Erythroblast (primary cell): ENCODE measurements around the gene MOG.
"Not testable (repeated sequence)": the region's sequence is repeated elsewhere in the genome, so short reads cannot be mapped to it uniquely, and the experiment has no call there.

Experiments
- DNase-seq, 2 experiments: peaks; one replicate each; lab custom pipeline; 2025; lab: John Stamatoyannopoulos, UW
- GATA1 ChIP-seq: IDR thresholded peaks from 2 replicates; pipeline ENCODE4 v1.6.1; 2011; ENCODE audit warnings: low read depth, mild to moderate bottlenecking, control low read depth, low read length, moderate library complexity
- POLR2A ChIP-seq: IDR thresholded peaks from 2 replicates; pipeline ENCODE4 v1.6.1; 2011; ENCODE audit warnings: mild to moderate bottlenecking, low read length

Gene MOG

DNA sequence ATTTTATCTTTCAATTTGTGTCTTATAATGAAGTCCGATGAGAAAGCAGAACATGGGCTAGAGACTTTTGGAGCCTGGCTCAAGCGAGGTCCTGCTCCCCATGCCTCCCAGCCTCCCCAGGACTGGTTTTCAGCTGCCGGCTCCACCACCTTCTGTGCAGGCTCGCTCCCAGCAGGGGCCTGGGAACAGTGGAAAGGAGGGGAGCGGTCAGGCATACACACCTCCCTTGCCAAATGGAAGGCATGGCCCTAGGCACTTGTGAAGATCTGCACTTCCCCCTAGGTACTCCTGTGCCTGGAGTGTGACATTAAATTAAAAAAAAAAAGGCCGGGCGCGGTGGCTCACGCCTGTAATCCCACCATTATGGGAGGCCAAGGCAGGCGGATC lies 4.7 kb upstream of the MOG start:
- TF ChIP-seq POLR2A (no peak), GATA1 (no peak)
- DNase-seq: no peak

DNA sequence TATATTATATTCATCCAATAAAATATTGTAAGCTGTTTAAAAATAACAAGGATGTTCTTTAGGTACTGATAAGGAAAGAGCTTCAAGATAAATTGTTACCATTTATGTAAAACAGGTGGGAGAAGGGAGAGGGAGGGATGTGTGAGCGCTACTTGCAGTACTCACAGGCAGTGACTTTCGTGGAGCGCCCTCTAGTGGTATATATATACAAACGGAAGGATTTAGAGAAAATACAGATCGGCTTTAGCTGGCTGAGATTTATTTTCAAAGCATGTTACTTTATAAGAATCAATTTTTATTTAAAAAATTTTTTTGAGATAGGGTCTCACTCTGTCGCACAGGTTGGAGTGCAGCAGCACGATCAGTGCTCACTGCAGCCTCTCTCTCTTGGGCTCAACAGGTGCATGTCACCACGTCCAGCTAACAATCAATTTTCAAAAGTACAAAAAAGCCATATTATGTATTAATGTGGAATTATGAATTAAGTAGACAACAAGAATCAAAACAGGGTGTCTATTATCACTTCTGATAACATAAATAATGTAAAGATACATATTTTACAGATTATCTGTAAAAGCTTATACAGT lies 3.3 kb upstream of the MOG start:
- DNase-seq: peak; percentile 75 to 86
- no peak for TF ChIP-seq GATA1
- TF ChIP-seq POLR2A: no peak

- no peak for DNase-seq
- TF ChIP-seq GATA1: no peak
- no peak for TF ChIP-seq POLR2A
Measured at GRCh38 chr6:29655658-29656057, 1.2 kb upstream of the MOG start.

DNA sequence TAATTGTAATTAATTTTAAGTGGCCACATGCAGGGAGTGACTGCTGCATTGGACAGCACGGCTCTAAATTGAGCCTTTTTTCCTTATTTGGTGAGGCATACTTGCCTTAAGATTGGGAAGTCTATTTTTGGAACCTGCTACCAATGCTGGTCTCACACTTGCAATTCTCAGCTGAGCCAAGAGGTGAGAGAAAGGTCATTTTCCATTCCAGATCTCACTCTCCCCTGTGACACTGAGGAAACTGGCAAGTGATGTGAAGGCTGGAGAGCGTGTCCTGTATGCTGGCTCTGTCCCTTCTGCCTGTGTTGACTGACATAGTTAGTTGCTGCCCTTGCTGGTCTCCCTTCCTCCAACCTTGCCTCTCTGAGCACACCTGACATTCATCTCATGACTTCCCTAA lies 735 bp upstream of the MOG start:
- DNase-seq: no peak

DNA sequence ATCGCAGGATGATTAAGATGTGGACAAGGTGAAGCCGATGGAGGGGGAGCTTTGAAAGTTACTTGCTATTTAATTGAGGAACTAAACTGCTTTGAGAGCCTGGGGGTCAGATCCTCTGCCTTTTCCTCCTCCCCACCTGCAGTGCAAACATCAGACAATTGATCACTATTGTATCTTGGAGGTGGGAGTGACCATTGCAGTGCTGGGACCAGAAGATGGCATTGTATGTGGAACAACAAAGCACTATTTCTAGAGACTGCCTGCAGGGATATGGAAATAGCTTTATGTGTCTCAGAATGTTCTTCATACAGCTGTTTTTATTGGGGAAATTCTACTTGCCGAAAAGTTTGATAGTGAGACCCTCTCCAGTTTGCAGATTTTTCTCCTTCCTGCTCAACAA lies 4.2 kb downstream of the MOG start:
- no peak for DNase-seq
- TF ChIP-seq POLR2A (no peak), GATA1 (no peak)

More for the DNA sequence above, 735 bp upstream of the MOG start:
- TF ChIP-seq GATA1: no peak
- TF ChIP-seq POLR2A: no peak

DNA sequence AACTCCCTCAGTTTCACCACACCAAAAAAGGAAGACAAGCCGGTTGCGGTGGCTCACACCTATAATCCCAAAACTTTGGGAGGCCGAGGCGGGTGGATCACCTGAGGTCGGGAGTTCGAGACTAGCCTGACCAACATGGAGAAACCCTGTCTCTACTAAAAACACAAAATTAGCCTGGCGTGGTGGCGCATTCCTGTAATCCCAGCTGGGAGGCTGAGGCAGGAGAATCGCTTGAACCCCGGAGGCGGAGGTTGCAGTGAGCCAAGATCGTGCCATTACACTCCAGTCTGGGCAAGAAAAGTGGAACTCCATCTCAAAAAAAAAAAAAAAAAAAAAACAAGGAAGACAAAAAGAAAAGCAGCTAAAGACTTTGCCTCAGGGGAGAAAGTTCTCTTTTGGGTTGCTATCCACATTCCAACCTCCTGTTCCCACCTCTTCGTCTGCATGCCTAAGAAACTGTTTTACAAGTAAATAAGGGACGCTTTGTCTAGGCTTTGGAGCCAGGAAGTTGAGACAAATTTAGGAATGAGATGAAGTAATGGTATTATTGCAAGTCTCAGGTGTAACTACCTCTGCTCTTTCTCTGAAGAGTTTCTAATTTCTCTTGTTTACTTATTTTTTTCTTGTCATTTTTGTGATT lies 4.7 kb downstream of the MOG start:
- not testable (repeated sequence) for DNase-seq

DNA sequence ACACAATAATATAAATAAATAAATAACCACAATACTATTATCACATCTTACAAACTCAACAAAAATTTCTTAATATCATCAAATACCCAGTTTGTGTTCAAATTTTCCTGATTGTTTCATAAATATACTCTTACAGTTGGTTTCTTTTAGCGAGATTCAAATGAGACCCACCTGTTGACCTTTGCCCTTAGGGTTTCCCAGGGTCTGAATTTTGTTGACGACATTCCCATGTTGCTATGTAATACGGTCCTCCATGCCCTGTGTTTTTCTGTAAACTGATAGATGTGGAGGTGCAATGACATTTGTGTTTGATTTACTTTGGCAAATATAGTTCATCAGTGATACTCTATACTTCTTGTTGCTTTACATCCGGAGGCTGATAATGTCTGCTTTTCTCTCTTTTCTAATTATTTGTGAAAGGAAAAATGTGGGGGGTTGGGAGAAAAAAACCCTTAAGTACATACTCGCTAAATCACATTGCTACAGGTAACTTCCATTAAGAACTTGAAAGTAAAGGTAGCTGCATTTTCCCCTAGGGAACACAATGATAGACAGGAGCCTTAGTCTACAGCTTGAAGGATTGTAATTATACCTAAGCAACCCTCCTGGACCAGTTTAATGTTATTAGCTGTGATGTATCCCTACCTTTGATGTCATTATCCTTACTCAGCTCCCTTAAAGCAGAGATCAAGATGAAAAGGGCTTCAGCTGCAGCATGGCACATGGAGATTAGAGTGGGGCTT lies 6.6 kb downstream of the MOG start:
- DNase-seq: no peak
- TF ChIP-seq GATA1 (no peak), POLR2A (no peak)

DNA sequence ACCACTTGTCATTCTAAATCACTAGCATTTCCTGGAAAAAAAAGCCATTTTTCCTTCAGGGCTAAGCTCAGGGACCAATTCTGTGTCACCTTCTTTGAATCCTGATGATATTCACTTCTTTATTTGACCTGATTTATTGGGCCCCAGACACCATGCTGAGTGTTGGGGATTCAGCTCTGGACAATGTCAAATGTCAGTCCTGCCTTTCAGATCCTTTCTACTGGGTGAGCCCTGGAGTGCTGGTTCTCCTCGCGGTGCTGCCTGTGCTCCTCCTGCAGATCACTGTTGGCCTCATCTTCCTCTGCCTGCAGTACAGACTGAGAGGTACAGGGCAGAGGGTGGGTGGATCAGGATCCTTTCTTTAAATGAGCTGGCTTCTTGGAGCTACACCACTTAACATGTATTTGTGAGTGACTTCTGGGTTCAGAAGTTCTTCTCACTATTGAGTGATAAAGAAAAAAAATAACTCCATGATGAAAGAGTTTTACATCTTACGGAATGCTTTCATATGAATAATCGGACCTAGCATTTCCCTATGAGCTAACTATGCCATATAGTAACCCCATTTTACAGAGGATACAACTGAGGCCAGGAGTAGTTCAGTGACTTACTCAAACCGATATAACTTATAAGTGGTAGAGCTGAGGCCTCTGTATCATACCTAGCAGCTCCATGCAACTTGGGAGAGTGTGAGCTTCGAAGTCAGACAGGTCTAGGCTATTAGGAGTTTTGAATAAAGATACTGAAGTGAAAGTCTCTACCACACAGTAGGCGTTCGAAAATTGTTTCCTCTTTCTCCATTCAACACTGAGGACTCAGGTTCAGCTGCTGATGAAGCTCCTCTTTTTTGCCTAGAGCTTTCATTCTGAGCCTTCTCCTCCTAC lies 9.3 kb downstream of the MOG start:
- TF ChIP-seq GATA1 (no peak), POLR2A (no peak)
- no peak for DNase-seq

- no peak for TF ChIP-seq GATA1
- DNase-seq: no peak
Measured at GRCh38 chr6:29666826-29667130, 9.9 kb downstream of the MOG start.

DNA sequence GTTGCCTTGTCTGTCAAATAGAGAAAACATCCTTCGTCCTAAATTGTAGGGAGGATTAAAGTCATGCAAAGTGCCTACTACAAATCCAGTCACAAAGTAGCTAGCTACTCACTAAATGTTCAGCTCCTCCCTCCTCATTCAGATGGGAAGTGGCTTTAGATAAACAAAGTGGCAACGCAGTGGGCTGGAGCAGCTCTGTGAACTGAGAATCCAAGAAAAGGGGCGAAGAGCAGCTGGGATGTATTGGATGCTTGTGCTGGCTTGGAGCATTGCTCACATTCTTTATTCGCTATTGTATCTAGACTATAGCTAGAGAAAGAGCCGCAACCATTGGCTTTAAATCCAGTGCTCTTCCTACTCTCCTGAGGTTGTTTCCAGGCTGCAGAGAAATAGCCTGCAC lies 10.3 kb downstream of the MOG start:
- TF ChIP-seq POLR2A (no peak), GATA1 (no peak)
- no peak for DNase-seq

GRCh38 chr6:29671026-29671425 lies 14.1 kb downstream of the MOG start:
- no peak for DNase-seq
- TF ChIP-seq GATA1 (no peak), POLR2A (no peak)

- not testable (repeated sequence) for DNase-seq
Measured at GRCh38 chr6:29672116-29672515, 15.2 kb downstream of the MOG start.

DNA sequence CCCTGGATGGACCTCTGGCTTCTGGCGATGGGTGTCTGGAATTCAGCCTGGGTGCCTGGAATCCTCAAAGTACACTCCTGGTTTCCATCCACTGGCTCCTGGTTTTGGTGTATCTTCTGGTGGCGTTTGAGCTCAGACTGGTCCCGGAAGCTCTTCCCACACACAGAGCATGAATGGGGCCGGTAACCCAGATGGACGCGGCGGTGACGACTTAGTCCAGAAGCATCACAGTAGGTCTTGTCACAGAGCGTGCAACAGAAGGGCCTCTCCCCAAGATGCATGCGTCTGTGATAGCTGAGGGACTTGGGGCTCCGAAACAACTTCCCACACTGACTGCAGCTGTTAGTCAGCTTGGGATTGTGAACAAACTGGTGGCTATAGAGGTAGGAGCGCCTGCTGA lies 16.3 kb downstream of the MOG start:
- TF ChIP-seq GATA1: no peak
- TF ChIP-seq POLR2A: no peak

DNA sequence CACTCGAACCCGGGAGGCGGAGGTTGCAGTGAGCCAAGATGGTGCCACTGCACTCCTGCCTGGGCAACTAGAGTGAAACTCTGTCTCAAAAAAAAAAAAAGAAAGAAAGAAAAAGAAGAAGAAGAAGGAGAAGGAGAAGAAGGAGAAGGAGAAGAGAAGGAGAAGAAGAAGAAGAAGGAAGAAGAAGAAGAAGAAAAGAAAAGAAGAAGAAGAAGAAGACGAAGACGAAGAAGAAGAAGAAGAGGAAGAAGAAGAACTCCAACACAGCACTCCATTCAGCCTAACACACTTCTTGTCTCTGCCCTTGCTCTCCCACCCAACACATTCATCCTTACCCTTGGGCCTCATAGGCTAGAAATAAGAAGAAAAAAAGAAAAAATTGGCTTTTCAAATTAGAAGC lies 17.1 kb downstream of the MOG start:
- TF ChIP-seq GATA1 (no peak), POLR2A (no peak)
- no peak for DNase-seq

More for the DNA sequence above, 16.3 kb downstream of the MOG start:
- DNase-seq: no peak
